ENCODE results near the gene EXOG.

EXOG gene

DNA sequence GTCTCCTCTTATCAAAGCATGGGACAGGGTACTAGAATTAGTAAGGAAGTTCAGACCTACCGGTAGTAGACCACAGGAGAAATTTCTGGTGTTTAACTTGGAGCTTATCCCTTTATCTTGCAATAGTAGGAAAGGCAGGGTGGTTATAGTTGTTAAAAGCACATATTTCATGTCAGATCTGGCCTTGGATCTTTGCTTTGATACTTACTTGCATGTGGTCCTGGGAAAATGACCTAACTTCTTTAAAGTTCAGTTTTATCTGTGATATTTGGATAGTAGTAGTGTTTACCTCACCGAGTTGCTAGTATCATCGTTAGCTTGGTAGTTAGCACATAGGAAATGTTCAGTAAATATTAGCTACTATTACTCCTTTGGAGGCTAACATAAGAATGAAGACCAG lies 15.4 kb downstream of the EXOG start:
- DNase-seq, result no peak

DNA sequence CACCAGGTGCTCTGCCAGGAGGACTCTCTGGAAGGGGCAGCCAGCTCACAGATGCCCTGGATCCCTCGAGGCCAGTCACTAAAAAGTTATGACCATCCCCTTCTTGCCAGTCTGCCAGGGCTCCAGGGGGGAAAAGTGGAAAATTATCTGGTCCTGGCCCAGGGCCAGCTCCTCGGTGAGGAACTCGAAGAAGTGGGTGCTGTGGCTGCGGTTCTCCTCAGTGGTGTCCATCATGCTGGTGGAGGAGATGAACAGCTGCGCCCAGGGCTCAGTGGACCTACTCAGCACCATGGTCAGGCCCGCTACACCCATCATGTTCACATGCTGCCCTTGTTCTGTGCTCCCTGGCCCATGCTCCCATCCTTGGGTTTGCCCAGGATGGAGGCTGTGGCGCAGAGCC lies 19.2 kb downstream of the EXOG start:
- no peak for DNase-seq

- DNase-seq, result no peak
Observed at GRCh38 chr3:38516669-38517068, 20.5 kb downstream of the EXOG start.

- no peak for DNase-seq
Observed at GRCh38 chr3:38519000-38519399, 22.9 kb downstream of the EXOG start.

- DNase-seq, result peak in 2 of 5 donors; percentile 15 to 37
Observed at GRCh38 chr3:38519651-38520050, 23.5 kb downstream of the EXOG start.

DNA sequence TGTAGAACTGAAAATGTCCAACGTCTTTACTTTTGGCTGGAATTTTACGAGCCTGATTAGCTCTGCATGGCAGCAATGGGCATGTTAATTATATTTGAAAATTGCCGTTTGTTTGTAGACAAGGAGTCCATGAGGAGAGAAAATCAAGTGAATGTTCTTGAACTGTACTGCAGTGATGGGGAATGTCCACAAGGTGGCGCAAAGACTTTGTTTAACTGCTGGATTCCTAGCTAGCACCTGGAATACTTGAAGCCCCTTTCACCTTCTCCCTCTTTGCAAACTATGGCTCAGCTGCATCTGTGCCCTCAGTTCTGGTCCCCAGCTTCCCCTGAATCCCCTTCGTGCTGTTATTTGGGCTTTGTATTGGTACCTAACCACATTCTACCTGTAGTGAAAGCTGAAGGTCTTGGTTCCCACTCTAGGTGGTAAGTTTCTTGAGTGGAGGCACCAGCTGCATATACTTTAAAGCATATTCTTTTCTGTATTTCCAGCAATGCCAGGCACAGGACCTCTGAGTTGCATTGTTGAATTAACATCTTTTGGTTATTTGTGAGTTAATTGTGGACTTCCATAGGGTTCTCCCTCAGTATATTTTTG lies 25.3 kb downstream of the EXOG start:
- peak in 4 of 5 donors; percentile 26 to 61 (median 48) for DNase-seq

GRCh38 chr3:38522002-38522401 lies 25.9 kb downstream of the EXOG start:
- no peak for DNase-seq

DNA sequence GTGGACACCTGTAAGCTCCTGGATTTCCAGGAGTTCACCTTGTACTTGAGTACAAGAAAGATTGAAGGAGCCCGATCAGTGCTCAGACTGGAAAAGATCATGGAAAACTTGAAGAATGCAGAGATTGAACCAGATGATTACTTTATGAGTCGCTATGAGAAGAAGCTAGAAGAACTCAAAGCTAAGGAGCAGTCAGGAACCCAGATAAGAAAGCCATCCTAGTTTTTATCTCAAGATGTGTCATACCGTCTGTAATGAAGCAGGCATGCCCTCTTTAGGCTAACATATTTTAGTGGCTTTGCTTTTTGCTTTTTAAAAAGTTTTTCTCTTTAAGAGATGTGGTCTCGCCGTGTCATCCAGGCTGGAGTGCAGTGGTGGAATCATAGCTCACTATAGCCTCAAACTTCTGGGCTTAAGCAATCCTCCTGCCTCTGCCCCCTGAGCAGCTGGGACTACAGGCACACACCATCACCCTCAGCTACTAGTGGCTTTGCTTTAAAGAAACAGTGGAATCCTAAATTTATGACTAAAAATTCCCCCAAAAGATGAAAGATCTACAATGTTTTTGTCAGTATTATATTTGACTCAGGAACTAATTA lies 28.1 kb downstream of the EXOG start:
- no peak for DNase-seq

GRCh38 chr3:38526792-38527191 lies 30.7 kb downstream of the EXOG start:
- no peak for DNase-seq

GRCh38 chr3:38528457-38528856 lies 32.3 kb downstream of the EXOG start:
- DNase-seq, result no peak

DNA sequence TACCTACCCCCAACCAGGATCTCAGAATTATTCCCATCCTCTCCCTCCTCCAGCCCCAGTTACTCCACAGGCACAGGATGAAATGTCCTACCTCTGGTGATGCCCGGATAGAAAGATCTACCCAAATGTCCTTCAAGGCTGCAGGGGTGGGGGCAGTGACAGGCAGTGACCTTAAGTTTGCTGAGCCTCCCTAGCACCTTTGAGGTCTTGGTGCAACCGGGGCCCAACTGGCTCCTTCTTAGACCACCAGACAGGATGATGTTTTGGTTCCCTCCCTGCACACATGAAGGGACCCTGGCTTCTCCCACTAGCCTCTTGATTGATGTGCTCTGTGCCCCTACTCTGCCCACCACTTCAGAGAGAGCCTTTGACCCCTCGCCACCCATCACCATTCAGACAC lies 36.4 kb downstream of the EXOG start:
- no peak for DNase-seq

DNA sequence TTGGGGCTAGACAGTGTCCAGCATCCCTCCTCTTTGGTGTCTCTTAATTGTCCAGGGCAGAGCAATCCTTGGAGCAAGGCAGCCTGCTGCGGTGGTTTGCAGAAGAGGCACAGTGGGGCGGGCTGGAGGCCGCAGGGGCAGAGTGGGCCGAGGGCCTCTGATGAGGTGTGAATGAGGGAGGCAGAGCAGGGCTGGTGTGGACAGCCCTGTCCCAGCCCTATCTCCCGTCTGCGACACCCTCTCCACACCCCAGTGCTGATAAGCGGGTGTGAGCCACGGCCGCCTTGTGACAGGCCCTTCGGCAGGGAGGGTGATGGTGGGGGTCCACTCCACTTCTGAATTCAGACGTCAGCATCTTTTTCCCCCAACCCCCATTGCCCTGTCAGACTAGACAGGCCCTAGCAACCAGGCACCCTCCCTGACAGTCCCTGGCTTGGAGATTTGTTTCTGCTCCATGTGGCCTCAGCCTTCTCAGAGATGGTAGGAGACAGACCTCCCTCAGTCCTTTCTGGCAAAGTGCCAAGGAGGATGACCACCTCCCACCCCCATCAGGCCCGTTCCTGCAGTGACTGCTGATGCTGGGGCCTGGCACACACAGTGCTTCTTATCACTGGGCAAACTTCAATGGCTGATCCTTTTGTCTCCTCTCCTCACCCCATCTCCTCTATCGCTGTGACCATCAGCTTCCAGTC lies 37.3 kb downstream of the EXOG start:
- DNase-seq, result no peak

GRCh38 chr3:38534180-38534579 lies 38.0 kb downstream of the EXOG start:
- no peak for DNase-seq

DNA sequence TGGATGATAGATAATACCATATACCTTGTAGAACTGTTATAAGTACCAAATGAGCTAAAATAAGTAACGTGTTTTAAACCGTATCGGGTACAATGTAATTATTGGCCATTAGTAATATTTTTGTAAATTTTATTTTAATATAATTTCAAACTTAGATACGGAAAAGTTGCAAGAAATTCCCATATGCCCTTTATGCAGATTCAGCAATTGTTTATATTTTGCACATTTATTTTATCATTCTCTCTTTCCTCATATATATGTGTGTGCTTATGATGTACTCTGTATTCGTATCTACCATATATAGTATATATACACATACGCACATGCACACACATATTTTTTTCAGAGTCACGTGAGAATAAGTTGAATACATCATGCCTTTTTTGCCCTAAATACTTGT lies 38.5 kb downstream of the EXOG start:
- no peak for DNase-seq

GRCh38 chr3:38536671-38537070 lies 40.5 kb downstream of the EXOG start:
- DNase-seq, result no peak

DNA sequence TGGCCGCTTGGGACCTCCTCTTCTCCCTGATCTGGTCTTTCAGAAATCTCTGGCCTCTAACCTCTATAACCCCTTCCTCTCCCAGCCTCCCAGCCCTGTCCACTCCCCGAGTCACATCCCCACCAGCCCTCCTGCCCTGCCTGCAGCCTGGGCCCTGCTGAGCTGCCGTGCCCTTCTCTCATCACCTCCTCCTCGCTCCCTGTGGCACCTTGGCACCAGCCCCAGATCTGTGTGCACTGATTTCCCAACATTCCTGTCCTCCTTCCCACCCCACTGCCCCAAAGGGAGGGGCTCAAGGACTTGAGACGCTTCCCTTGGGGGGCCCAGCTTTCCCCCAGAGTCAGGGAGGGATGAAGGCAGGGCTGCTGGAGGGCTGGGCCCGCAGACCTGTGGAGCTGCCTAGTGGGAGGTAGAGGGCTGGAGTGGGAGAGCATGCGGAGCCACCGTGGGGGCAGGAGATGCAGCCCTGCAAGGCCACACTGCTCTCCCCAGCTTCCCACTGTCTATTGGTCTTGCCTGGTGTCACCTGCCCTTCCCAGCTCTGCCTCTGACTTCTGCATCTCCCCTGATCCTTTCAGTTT lies 42.7 kb downstream of the EXOG start:
- no peak for DNase-seq

DNA sequence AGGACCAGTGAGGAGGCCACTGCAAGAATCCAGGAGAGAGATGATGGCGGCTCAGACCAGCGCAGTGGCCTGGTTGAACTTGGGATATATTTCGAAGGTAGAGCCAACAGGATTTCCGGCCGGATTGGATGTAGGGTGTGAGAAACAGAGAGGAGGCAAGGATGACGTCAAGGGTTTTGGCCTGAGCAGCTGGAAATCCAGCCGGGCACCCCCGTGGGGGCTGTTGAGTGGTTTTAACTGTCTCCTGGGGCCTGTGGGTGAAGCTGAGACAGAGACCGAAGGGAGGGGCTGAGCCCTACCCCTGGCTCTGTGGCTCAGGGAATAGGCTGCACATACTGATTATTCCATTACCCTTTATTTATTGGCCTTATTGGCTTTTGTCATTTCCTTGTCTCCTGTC lies 45.7 kb downstream of the EXOG start:
- DNase-seq, result no peak

DNA sequence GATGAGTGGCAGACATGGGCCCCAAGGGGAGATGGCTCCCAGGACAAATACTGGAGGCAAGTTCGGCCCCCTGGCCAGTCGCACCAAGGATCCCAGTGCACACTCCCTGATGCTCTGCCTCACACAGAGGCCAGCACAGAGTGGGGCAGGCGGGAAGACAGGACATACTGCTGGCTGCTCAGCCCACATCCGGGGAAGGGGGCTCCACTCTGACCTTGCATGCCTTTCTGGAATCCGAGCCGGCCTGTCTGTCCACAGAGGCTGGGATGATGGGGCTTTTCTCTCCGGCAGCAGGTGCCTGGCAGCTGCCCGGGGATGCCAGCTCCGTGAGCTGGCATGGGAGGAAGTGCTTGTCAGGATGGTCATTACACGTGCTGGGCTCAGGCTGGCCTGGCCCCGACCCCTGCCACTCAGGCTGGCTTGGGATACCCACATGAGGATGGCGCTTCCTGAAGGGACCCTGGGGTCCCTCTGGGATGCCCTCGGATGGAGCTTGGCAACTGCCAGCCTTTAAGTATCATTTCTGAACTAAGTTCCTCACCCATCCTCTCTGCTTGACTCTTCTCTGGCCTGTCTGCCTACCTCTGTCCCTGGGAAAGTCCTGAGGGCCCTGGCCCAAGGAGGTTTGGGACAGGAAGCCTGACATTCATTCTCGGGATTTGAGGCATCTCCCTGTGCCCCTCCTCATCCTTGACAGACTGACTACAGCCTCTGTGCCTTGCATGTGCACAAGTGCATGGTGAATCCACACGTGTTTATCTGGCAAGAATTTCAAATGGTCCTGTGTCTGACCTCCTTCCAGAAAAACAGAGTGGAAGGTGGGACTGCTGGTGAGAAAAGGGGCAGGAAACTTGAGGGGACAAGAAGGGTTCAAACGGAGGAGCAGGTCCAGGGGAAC lies 46.5 kb downstream of the EXOG start:
- DNase-seq, result no peak

GRCh38 chr3:38543586-38543985 lies 47.4 kb downstream of the EXOG start:
- DNase-seq, result no peak

DNA sequence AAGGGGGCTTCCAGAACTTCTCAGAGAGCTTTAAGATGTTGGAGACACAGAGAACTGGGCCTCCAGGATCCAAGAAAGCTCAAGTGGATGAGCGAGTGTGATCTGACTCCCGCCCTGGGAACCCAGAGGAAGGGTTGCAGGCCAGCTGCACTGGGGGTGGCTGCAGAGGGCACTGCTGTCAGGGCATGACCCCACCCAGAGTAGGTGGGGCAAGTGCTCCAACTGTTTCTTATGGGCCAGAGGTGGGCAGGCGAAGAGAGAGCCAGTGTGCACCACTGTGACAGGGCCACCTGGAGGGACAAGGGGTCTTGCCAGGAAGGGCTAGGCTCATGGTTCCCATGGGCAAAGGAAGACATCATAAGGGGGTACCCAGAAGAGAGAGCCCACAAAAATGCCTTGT lies 48.8 kb downstream of the EXOG start:
- DNase-seq, result no peak

GRCh38 chr3:38545550-38545949 lies 49.4 kb downstream of the EXOG start:
- no peak for DNase-seq

DNA sequence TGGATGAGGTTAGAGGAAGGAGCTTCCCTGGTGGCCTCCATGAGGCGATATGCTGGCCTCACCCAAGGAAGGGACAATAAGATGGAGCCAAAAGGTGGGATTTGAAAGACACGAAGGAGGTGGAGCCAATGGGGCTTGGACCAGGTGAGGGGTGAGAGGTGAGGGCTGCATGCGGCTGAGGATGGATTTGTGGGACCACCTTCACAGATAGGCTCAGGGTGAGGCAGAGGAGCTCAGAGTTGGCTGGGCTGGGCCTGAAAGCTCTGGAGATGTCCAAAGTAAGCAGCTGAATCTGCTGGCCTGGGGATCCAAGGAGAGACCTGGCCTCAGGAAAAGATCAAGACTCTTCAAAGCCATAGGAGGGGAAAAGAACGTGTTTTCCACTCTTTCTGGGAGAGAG lies 49.8 kb downstream of the EXOG start:
- no peak for DNase-seq

All from T-helper 1 cell (primary cell).